Liver (tissue), 9 donors: ENCODE measurements around the gene CD276. TPM values are rescaled to one million over a fixed set of nuclear protein-coding genes. Genes with fewer than 3 reads are reported as not detected.

ENCODE experiments used
- DNase-seq: peaks from one replicate; pipeline ENCODE4 v3.0.0-alpha.2; 2017; ENCODE audit warnings: low spot score
- H3K27ac ChIP-seq, 2 donors: one replicate each; pipeline ENCODE4 v1.7.0; 2013; ENCODE audit warnings: inconsistent platforms in 2 of 2, low read length in 2 of 2, control low read depth in 1 of 2, low read depth in 1 of 2, mild to moderate bottlenecking in 1 of 2
- H3K27me3 ChIP-seq, 4 donors: one replicate each; pipeline versions ENCODE4 v1.6.1 to v1.7.0; 2013; ENCODE audit warnings: low read length in 3 of 4, inconsistent platforms in 1 of 4, mild to moderate bottlenecking in 1 of 4, moderate library complexity in 1 of 4; ENCODE audit not compliant: control insufficient read depth in 4 of 4, insufficient read depth in 4 of 4
- H3K36me3 ChIP-seq, 4 donors: one replicate each; pipeline versions ENCODE4 v1.6.1 to v1.7.0; 2013; ENCODE audit warnings: low read length in 3 of 4, mild to moderate bottlenecking in 3 of 4, low read depth in 1 of 4, moderate library complexity in 1 of 4; ENCODE audit not compliant: control insufficient read depth in 4 of 4, insufficient read depth in 3 of 4
- H3K4me1 ChIP-seq, 4 donors: one replicate each; pipeline versions ENCODE4 v1.6.1 to v1.7.0; 2013; ENCODE audit warnings: low read length in 3 of 4, mild to moderate bottlenecking in 3 of 4, moderate library complexity in 1 of 4; ENCODE audit not compliant: control insufficient read depth in 4 of 4, insufficient read depth in 4 of 4
- H3K4me3 ChIP-seq, 3 donors: one replicate each; pipeline versions ENCODE4 v1.6.1 to v1.7.0; 2013; ENCODE audit warnings: low read length in 3 of 3, control low read depth in 1 of 3, low read depth in 1 of 3, mild to moderate bottlenecking in 1 of 3
- H3K9ac ChIP-seq, 2 donors: one replicate each; pipeline ENCODE4 v1.7.0; 2013; ENCODE audit warnings: low read length in 2 of 2, mild to moderate bottlenecking in 2 of 2, moderate library complexity in 2 of 2, control low read depth in 1 of 2, low read depth in 1 of 2
- H3K9me3 ChIP-seq, 4 donors: one replicate each; pipeline versions ENCODE4 v1.6.1 to v1.7.0; 2013; ENCODE audit warnings: low read length in 3 of 4; ENCODE audit not compliant: control insufficient read depth in 4 of 4
- EGR1 ChIP-seq, 2 donors: IDR thresholded peaks; 2 replicates each; pipeline ENCODE4 v1.6.1; 2016 to 2018; ENCODE audit warnings: antibody characterized with exemption in 2 of 2, low read depth in 2 of 2
- FOXA1 ChIP-seq: IDR thresholded peaks from 2 replicates; pipeline ENCODE4 v1.6.1; 2016; ENCODE audit warnings: antibody characterized with exemption
- FOXA2 ChIP-seq: IDR thresholded peaks from 2 replicates; pipeline ENCODE4 v1.6.1; 2016; ENCODE audit warnings: antibody characterized with exemption
- GABPA ChIP-seq, 2 donors: IDR thresholded peaks in 1 of 2; conservative IDR thresholded peaks in 1 of 2; 2 replicates each; pipeline ENCODE4 v1.6.1; 2016; ENCODE audit warnings: antibody characterized with exemption in 2 of 2, mild to moderate bottlenecking in 1 of 2, moderate library complexity in 1 of 2
- HNF4A ChIP-seq, 2 donors: conservative IDR thresholded peaks; 2 replicates each; pipeline ENCODE4 v1.6.1; 2016; ENCODE audit warnings: antibody characterized with exemption in 2 of 2, mild to moderate bottlenecking in 2 of 2
- HNF4G ChIP-seq: IDR thresholded peaks from 2 replicates; pipeline ENCODE4 v1.6.1; 2016; ENCODE audit warnings: antibody characterized with exemption
- JUND ChIP-seq, 2 donors: IDR thresholded peaks; 2 replicates each; pipeline ENCODE4 v1.6.1; 2016; ENCODE audit warnings: antibody characterized with exemption in 2 of 2
- NR2F2 ChIP-seq: IDR thresholded peaks from 2 replicates; pipeline ENCODE4 v1.6.1; 2016; ENCODE audit warnings: antibody characterized with exemption
- RAD21 ChIP-seq, 2 donors: IDR thresholded peaks; 2 replicates each; pipeline ENCODE4 v1.6.1; 2016; ENCODE audit warnings: antibody characterized with exemption in 2 of 2, mild to moderate bottlenecking in 2 of 2
- RXRA ChIP-seq, 2 donors: IDR thresholded peaks; 2 replicates each; pipeline ENCODE4 v1.6.1; 2017 to 2018; ENCODE audit warnings: antibody characterized with exemption in 2 of 2, mild to moderate bottlenecking in 1 of 2
- SP1 ChIP-seq: IDR thresholded peaks from 2 replicates; pipeline ENCODE4 v1.6.1; 2018; ENCODE audit warnings: antibody characterized with exemption, mild to moderate bottlenecking
- TAF1 ChIP-seq: conservative IDR thresholded peaks from 2 replicates; pipeline ENCODE4 v1.6.1; 2016; ENCODE audit warnings: antibody characterized with exemption, mild to moderate bottlenecking
- YY1 ChIP-seq: IDR thresholded peaks from 2 replicates; pipeline ENCODE4 v1.6.1; 2016; ENCODE audit warnings: antibody characterized with exemption, mild to moderate bottlenecking
- WGBS: extraction: QIAGEN DNeasy Blood & Tissue Kit; methylation state at CpG from one replicate; pipeline ENCODE4 v1.1.7; 2013; 5-methylcytosine and 5-hydroxymethylcytosine counted together
- polyA plus RNA-seq, 2 donors: library from polyadenylated mRNA; stranded (reverse) in 1 of 2; unstranded in 1 of 2; fragments of 200-250 nt in 1 of 2; fragments of >200 nt in 1 of 2; fragmentation: Nextera tagmentation in 1 of 2; extraction: Ambion mirVana in 1 of 2; gene quantifications; one replicate each; pipeline versions ENCODE4 v1.2.1 to v1.2.3, GENCODE V29; 2013 to 2015
- total RNA-seq, 2 donors: library from RNA; depleted of rRNA; stranded (reverse); fragments of >200 nt; gene quantifications; one replicate each; pipeline ENCODE4 v1.2.3, GENCODE V29; 2014
- TF ChIP-seq, protein P1 (sequence below): IDR thresholded peaks from 2 replicates; pipeline ENCODE4 v1.6.1; 2016; ENCODE audit warnings: antibody characterized with exemption
- TF ChIP-seq, protein P2 (sequence below): IDR thresholded peaks from 2 replicates; pipeline ENCODE4 v1.6.1; 2016; ENCODE audit warnings: antibody characterized with exemption
- TF ChIP-seq, protein P3 (sequence below): IDR thresholded peaks from 2 replicates; pipeline ENCODE4 v1.6.1; 2016; ENCODE audit warnings: antibody characterized with exemption, mild to moderate bottlenecking
- TF ChIP-seq, protein P4 (sequence below): fragments of 150-350 bp; IDR thresholded peaks from 2 replicates; pipeline ENCODE4 v1.5.1; 2017; ENCODE audit warnings: improper control_type of control experiment, low read depth, low read length; ENCODE audit not compliant: missing input control
- TF ChIP-seq, protein P5 (sequence below): IDR thresholded peaks from 2 replicates; pipeline ENCODE4 v1.6.1; 2016; ENCODE audit warnings: antibody characterized with exemption
- donor health status: healthy.
- donor health status: healthy.
- donor health status: healthy.
- donor health status: healthy.
- donor health status: healthy.

The CD276 gene
- total RNA-seq (10 to 100 TPM; 19.7 to 30.4 TPM), polyA plus RNA-seq (10 to 100 TPM; 12.9 to 37.9 TPM)

DNA sequence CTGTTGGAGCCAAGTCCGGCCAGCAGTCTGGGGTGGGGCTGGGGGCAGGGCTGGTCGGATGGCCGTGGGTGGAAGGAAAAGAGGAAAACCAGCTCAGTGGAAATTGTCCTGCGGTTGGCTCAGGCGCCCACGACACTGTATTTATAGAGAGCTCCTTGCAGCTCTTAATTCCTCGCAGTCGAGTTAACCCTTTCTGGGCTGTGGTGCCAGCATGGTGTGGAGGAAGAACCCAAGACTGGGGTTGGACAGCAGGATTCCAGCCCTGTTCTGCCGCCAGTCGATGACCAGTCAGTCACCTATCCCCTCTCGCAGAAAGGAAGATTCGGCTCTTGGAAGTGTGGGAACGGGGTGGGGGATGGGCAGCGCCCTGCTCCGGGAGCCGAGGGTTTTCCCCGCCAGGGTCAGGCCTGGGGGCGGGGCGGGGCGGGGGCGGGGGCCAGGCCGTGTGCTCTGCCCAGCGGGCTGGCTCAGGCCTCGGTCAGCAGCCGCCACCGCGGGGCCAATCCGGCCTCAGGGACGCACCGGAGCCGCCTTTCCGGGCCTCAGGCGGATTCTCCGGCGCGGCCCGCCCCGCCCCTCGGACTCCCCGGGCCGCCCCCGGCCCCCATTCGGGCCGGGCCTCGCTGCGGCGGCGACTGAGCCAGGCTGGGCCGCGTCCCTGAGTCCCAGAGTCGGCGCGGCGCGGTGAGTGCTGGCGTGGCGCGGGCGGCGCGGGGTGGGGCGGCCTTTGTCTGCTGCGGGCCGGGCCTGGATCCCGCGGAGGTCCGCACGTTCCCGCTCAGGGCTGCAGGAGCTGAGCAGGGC, at the start of gene CD276:
TSS of gene CD276 (plus strand) at position 607 of the 804 bp plus-strand sequence. CDS start 15,257 bp downstream, outside the sequence.
- WGBS = 1% methylated on average over 69 of the region's 69 CpGs
- TF ChIP-seq RAD21 (IDR thresholded peaks at IDR 0.05) (peak in 1 of 2 donors; percentile 37), YY1 (peak; percentile 10), FOXA1 (no peak), FOXA2 (no peak), JUND (IDR thresholded peaks at IDR 0.05) (no peak), GABPA (IDR thresholded peaks at IDR 0.05 in 1 of 2, conservative IDR thresholded peaks at IDR 0.05 in 1 of 2) (no peak), RXRA (IDR thresholded peaks at IDR 0.05) (peak in 1 of 2 donors; percentile 35), TAF1 (no peak), EGR1 (IDR thresholded peaks at IDR 0.05; ENCODE audit: low read depth in 2 of 2) (peak in 1 of 2 donors; percentile 46), HNF4G (peak; percentile 2), NR2F2 (no peak), HNF4A (conservative IDR thresholded peaks at IDR 0.05) (peak in 1 of 2 donors; percentile 45), SP1 (peak; percentile 68)
- TF ChIP-seq, protein P1, sequence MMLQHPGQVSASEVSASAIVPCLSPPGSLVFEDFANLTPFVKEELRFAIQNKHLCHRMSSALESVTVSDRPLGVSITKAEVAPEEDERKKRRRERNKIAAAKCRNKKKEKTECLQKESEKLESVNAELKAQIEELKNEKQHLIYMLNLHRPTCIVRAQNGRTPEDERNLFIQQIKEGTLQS = no peak
- TF ChIP-seq, protein P2, sequence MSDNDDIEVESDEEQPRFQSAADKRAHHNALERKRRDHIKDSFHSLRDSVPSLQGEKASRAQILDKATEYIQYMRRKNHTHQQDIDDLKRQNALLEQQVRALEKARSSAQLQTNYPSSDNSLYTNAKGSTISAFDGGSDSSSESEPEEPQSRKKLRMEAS = no peak
- TF ChIP-seq, protein P3, sequence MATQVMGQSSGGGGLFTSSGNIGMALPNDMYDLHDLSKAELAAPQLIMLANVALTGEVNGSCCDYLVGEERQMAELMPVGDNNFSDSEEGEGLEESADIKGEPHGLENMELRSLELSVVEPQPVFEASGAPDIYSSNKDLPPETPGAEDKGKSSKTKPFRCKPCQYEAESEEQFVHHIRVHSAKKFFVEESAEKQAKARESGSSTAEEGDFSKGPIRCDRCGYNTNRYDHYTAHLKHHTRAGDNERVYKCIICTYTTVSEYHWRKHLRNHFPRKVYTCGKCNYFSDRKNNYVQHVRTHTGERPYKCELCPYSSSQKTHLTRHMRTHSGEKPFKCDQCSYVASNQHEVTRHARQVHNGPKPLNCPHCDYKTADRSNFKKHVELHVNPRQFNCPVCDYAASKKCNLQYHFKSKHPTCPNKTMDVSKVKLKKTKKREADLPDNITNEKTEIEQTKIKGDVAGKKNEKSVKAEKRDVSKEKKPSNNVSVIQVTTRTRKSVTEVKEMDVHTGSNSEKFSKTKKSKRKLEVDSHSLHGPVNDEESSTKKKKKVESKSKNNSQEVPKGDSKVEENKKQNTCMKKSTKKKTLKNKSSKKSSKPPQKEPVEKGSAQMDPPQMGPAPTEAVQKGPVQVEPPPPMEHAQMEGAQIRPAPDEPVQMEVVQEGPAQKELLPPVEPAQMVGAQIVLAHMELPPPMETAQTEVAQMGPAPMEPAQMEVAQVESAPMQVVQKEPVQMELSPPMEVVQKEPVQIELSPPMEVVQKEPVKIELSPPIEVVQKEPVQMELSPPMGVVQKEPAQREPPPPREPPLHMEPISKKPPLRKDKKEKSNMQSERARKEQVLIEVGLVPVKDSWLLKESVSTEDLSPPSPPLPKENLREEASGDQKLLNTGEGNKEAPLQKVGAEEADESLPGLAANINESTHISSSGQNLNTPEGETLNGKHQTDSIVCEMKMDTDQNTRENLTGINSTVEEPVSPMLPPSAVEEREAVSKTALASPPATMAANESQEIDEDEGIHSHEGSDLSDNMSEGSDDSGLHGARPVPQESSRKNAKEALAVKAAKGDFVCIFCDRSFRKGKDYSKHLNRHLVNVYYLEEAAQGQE = no peak
- TF ChIP-seq, protein P4, sequence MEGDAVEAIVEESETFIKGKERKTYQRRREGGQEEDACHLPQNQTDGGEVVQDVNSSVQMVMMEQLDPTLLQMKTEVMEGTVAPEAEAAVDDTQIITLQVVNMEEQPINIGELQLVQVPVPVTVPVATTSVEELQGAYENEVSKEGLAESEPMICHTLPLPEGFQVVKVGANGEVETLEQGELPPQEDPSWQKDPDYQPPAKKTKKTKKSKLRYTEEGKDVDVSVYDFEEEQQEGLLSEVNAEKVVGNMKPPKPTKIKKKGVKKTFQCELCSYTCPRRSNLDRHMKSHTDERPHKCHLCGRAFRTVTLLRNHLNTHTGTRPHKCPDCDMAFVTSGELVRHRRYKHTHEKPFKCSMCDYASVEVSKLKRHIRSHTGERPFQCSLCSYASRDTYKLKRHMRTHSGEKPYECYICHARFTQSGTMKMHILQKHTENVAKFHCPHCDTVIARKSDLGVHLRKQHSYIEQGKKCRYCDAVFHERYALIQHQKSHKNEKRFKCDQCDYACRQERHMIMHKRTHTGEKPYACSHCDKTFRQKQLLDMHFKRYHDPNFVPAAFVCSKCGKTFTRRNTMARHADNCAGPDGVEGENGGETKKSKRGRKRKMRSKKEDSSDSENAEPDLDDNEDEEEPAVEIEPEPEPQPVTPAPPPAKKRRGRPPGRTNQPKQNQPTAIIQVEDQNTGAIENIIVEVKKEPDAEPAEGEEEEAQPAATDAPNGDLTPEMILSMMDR = no peak
- TF ChIP-seq, protein P5, sequence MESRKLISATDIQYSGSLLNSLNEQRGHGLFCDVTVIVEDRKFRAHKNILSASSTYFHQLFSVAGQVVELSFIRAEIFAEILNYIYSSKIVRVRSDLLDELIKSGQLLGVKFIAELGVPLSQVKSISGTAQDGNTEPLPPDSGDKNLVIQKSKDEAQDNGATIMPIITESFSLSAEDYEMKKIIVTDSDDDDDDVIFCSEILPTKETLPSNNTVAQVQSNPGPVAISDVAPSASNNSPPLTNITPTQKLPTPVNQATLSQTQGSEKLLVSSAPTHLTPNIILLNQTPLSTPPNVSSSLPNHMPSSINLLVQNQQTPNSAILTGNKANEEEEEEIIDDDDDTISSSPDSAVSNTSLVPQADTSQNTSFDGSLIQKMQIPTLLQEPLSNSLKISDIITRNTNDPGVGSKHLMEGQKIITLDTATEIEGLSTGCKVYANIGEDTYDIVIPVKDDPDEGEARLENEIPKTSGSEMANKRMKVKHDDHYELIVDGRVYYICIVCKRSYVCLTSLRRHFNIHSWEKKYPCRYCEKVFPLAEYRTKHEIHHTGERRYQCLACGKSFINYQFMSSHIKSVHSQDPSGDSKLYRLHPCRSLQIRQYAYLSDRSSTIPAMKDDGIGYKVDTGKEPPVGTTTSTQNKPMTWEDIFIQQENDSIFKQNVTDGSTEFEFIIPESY = no peak
- Histone ChIP-seq H3K27ac (peak within 1 kb of the TSS; percentile 75 to 81), H3K9ac (peak within 1 kb of the TSS; percentile 34 to 54), H3K4me1 (peaks cover 8 to 27% (median 17%) of the 10 kb centered on the region in 4 donors), H3K9me3 (no peaks in the 10 kb centered on the region), H3K36me3 (no peaks in the 10 kb centered on the region), H3K27me3 (no peaks in the 10 kb centered on the region), H3K4me3 (peak within 1 kb of the TSS; percentile 11 to 86 (median 86))
- DNase-seq = peak; percentile 70
